KMS-11 (cell line): Measurements from ENCODE around the gene ADGRD2.

Experiments
- H2AFZ ChIP-seq: fragments of 200-600 bp; sonication (generic); 2 replicates; pipeline ENCODE4 v1.6.1; 2016; ENCODE audit warnings: antibody characterized with exemption, mixed run types, low read depth
- H3K27ac ChIP-seq: fragments of 200-600 bp; sonication (generic); 2 replicates; pipeline ENCODE4 v1.6.1; 2016; ENCODE audit warnings: mild to moderate bottlenecking, mixed run types
- H3K27me3 ChIP-seq: fragments of 200-600 bp; sonication (generic); 2 replicates; pipeline ENCODE4 v1.6.1; 2017; ENCODE audit warnings: mild to moderate bottlenecking, low read depth, mixed run types, moderate library complexity; ENCODE audit not compliant: insufficient read depth
- H3K36me3 ChIP-seq: fragments of 200-600 bp; sonication (generic); 2 replicates; pipeline ENCODE4 v1.6.1; 2017; ENCODE audit warnings: mild to moderate bottlenecking, mixed run types; ENCODE audit not compliant: insufficient read depth
- H3K4me1 ChIP-seq: fragments of 200-600 bp; sonication (generic); 2 replicates; pipeline ENCODE4 v1.6.1; 2016; ENCODE audit warnings: mild to moderate bottlenecking, low read depth, mixed run types; ENCODE audit not compliant: poor library complexity, severe bottlenecking
- H3K4me2 ChIP-seq: fragments of 200-600 bp; sonication (generic); 2 replicates; pipeline ENCODE4 v1.7.0; 2016; ENCODE audit warnings: mild to moderate bottlenecking, mixed run types
- H3K4me3 ChIP-seq: fragments of 200-600 bp; sonication (generic); IDR thresholded peaks from 2 replicates; pipeline ENCODE4 v1.6.1; 2017; ENCODE audit warnings: low read depth, low read length, mixed read lengths; ENCODE audit not compliant: insufficient read depth
- H3K79me2 ChIP-seq: fragments of 200-600 bp; sonication (generic); 2 replicates; pipeline ENCODE4 v1.6.1; 2016; ENCODE audit warnings: low read depth, mixed run types; ENCODE audit not compliant: insufficient read depth
- H3K9ac ChIP-seq: fragments of 200-600 bp; sonication (generic); 2 replicates; pipeline ENCODE4 v1.6.1; 2016; ENCODE audit warnings: mild to moderate bottlenecking, mixed run types
- H4K20me1 ChIP-seq: fragments of 200-600 bp; sonication (generic); 2 replicates; pipeline ENCODE4 v1.6.1; 2016; ENCODE audit warnings: mild to moderate bottlenecking, mixed run types; ENCODE audit not compliant: insufficient read depth
- CTCF ChIP-seq: fragments of 200-600 bp; sonication (generic); conservative IDR thresholded peaks from 2 replicates; pipeline ENCODE4 v1.6.1; 2017; ENCODE audit warnings: low read depth, mild to moderate bottlenecking, antibody characterized with exemption, low read length, moderate library complexity, mixed read lengths

ADGRD2 gene

GRCh38 chr9:124489222-124489621 lies 39.0 kb downstream of the ADGRD2 start:
- H4K20me1 ChIP-seq = no peaks in the 10 kb centered on the region
- no peaks in the 10 kb centered on the region for H3K4me1 ChIP-seq
- H3K36me3 ChIP-seq = no peaks in the 10 kb centered on the region
- no peak overlapping the region for H3K9ac ChIP-seq
- no peak overlapping the region for H3K4me2 ChIP-seq
- no peak for TF ChIP-seq CTCF
- no peak overlapping the region for H3K27ac ChIP-seq
- no peak overlapping the region for H2AFZ ChIP-seq
- H3K27me3 ChIP-seq = peaks cover 20% of the 10 kb centered on the region; the same call in 1 of the 2 replicates
- no peak overlapping the region for H3K4me3 ChIP-seq
- no peaks in the 10 kb centered on the region for H3K79me2 ChIP-seq

GRCh38 chr9:124490004-124490403 lies 39.8 kb downstream of the ADGRD2 start:
- no peak overlapping the region for H3K27ac ChIP-seq

GRCh38 chr9:124491049-124491975 lies 41.1 kb downstream of the ADGRD2 start:
- no peak overlapping the region for H3K4me3 ChIP-seq
- no peak overlapping the region for H2AFZ ChIP-seq
- no peak overlapping the region for H3K4me2 ChIP-seq
- H3K9ac ChIP-seq = no peak overlapping the region
- H4K20me1 ChIP-seq = no peaks in the 10 kb centered on the region
- H3K27ac ChIP-seq = no peak overlapping the region
- no peak for TF ChIP-seq CTCF
- H3K36me3 ChIP-seq = no peaks in the 10 kb centered on the region
- H3K79me2 ChIP-seq = no peaks in the 10 kb centered on the region
- H3K4me1 ChIP-seq = no peaks in the 10 kb centered on the region
- peaks cover 19% of the 10 kb centered on the region; the same call in 1 of the 2 replicates for H3K27me3 ChIP-seq

More at GRCh38 chr9:124490004-124490403, 39.8 kb downstream of the ADGRD2 start:
- Histone ChIP-seq H2AFZ (no peak overlapping the region), H3K4me3 (no peak overlapping the region), H3K9ac (no peak overlapping the region), H3K36me3 (no peaks in the 10 kb centered on the region), H3K4me2 (no peak overlapping the region), H4K20me1 (no peaks in the 10 kb centered on the region), H3K27me3 (peaks cover 24% of the 10 kb centered on the region; the same call in 1 of the 2 replicates), H3K79me2 (no peaks in the 10 kb centered on the region), H3K4me1 (no peaks in the 10 kb centered on the region)
- no peak for TF ChIP-seq CTCF

- Histone ChIP-seq H3K4me2 (no peak overlapping the region), H3K9ac (no peak overlapping the region), H2AFZ (no peak overlapping the region), H3K36me3 (no peaks in the 10 kb centered on the region), H3K27me3 (peaks cover 18% of the 10 kb centered on the region; the same call in 1 of the 2 replicates), H3K4me1 (no peaks in the 10 kb centered on the region), H3K4me3 (no peak overlapping the region), H4K20me1 (no peaks in the 10 kb centered on the region), H3K79me2 (no peaks in the 10 kb centered on the region), H3K27ac (no peak overlapping the region)
- TF ChIP-seq CTCF = no peak
Measured at GRCh38 chr9:124492818-124493217, 42.6 kb downstream of the ADGRD2 start.
